MM.1S (cell line): Measurements from ENCODE around the gene DCHS1.

Experiments
- DNase-seq: peaks from one replicate; pipeline ENCODE4 v3.0.0-alpha.2; 2015
- H2AFZ ChIP-seq: fragments of 300-600 bp; sonication (generic); 2 replicates; pipeline ENCODE4 v1.6.0; 2016; ENCODE audit warnings: antibody characterized with exemption, low read length
- H3F3A ChIP-seq: fragments of 300-600 bp; sonication (generic); 2 replicates; pipeline ENCODE4 v1.6.1; 2016; ENCODE audit warnings: mild to moderate bottlenecking, antibody characterized with exemption, low read length, moderate library complexity, mixed read lengths; ENCODE audit not compliant: insufficient read depth
- H3K27ac ChIP-seq: fragments of 300-600 bp; sonication (generic); 2 replicates; pipeline ENCODE4 v1.5.1; 2016; ENCODE audit warnings: mild to moderate bottlenecking, low read length
- H3K27me3 ChIP-seq: fragments of 300-600 bp; sonication (generic); replicated peaks from 2 replicates; pipeline ENCODE4 v1.6.0; 2016; ENCODE audit warnings: low read length; ENCODE audit not compliant: insufficient read depth
- H3K36me3 ChIP-seq: fragments of 300-600 bp; sonication (generic); replicated peaks from 2 replicates; pipeline ENCODE4 v1.6.1; 2016; ENCODE audit warnings: mild to moderate bottlenecking, low read length, mixed read lengths; ENCODE audit not compliant: insufficient read depth
- H3K4me1 ChIP-seq: fragments of 300-600 bp; sonication (generic); 2 replicates; pipeline ENCODE4 v1.6.1; 2016; ENCODE audit warnings: low read length, mixed read lengths
- H3K4me2 ChIP-seq: fragments of 300-600 bp; sonication (generic); 2 replicates; pipeline ENCODE4 v1.6.0; 2016; ENCODE audit warnings: low read depth, low read length
- H3K4me3 ChIP-seq: fragments of 300-600 bp; sonication (generic); 2 replicates; pipeline ENCODE4 v1.5.1; 2016; ENCODE audit warnings: low read length, mixed read lengths
- H3K79me2 ChIP-seq: fragments of 300-600 bp; sonication (generic); 2 replicates; pipeline ENCODE4 v1.6.1; 2016; ENCODE audit warnings: mixed run types, low read length, mixed read lengths
- H3K9ac ChIP-seq: fragments of 300-600 bp; sonication (generic); 2 replicates; pipeline ENCODE4 v1.6.1; 2016; ENCODE audit warnings: low read length, mixed read lengths
- H3K9me2 ChIP-seq: fragments of 300-600 bp; sonication (generic); replicated peaks from 2 replicates; pipeline ENCODE4 v1.6.1; 2016; ENCODE audit warnings: mild to moderate bottlenecking, low read length, mixed read lengths; ENCODE audit not compliant: insufficient read depth
- H3K9me3 ChIP-seq: fragments of 300-600 bp; sonication (generic); replicated peaks from 2 replicates; pipeline ENCODE4 v1.6.1; 2016; ENCODE audit warnings: mild to moderate bottlenecking, low read length, mixed read lengths; ENCODE audit not compliant: insufficient read depth
- H4K20me1 ChIP-seq: fragments of 300-600 bp; sonication (generic); 2 replicates; pipeline ENCODE4 v1.6.1; 2016; ENCODE audit warnings: mild to moderate bottlenecking, low read length, moderate library complexity, mixed read lengths; ENCODE audit not compliant: insufficient read depth
- EZH2 ChIP-seq: fragments of 300-600 bp; sonication (generic); optimal IDR thresholded peaks from 2 replicates; pipeline ENCODE3; 2017; ENCODE audit warnings: low read depth, mild to moderate bottlenecking, antibody characterized with exemption, low read length, mixed read lengths
- EZH2phosphoT487 ChIP-seq: fragments of 300-600 bp; sonication (generic); IDR thresholded peaks from 2 replicates; pipeline ENCODE4 v1.6.1; 2018; ENCODE audit warnings: antibody characterized with exemption, low read length
- TF ChIP-seq, protein P1 (sequence below): fragments of 300-600 bp; sonication (generic); IDR thresholded peaks from 2 replicates; pipeline ENCODE4 v1.5.1; 2016; ENCODE audit warnings: antibody characterized with exemption, low read length, mixed read lengths

The DCHS1 gene

DNA sequence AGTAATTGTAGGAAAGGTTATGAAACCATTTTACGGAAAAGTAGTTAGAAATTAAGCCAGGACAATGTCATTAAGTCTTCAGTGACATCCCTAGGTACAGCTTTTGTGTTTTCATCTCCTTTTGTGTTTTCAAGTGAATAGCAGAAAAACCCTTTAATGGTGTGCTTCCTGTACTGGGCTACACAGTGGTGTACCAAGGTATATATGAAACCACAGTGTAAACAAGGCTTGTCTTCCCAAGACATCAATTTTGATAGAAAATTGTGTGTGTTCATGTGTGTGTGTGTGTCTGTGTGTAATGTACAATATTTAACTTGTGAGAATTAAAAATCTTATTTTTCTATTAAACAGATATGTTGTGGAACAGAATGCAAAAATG is 18.6 kb upstream of the DCHS1 start:
- Histone ChIP-seq H3K9me3 (no peaks in the 10 kb centered on the region), H3K9ac (no peak overlapping the region), H3K4me2 (no peak overlapping the region), H3K9me2 (no peaks in the 10 kb centered on the region), H3K4me1 (no peaks in the 10 kb centered on the region), H3K27me3 (no peaks in the 10 kb centered on the region), H3F3A (no peaks in the 10 kb centered on the region), H4K20me1 (no peaks in the 10 kb centered on the region), H3K79me2 (no peaks in the 10 kb centered on the region), H3K4me3 (no peak overlapping the region), H3K36me3 (no peaks in the 10 kb centered on the region), H2AFZ (no peak overlapping the region), H3K27ac (no peak overlapping the region)
- no peak for TF ChIP-seq EZH2
- no peak for DNase-seq

DNA sequence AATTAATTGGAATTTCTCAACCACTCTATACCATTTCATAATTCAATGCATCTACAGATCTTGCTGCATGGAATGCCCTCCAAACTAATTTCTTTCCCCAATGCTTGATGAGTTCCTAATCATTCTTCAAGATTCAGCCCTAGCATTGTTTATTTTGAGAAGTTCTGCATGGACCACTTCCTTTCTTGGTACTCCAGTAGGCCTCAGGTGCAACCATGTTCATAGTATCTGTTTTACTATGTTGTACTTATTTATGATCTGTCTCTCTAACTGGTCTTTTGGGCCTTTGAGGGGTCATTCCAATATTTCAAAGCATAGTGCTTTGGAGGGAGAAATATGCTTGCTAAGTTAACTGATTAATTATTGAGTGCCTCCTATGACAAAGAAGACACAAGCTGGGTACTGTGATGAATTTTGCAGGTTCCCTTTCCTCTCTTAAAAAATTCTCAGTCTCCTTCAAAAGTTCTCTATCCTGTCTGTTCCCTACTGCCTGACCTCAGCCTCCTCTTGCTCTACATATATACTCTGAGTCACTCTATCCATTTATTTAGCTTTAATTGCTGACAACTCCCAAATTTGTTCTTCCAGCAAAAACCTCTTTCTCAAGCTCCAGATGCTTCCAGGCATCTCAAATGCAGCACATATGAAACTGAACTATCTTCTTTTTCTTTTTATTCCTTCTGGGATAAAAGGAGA is 18.1 kb upstream of the DCHS1 start:
- Histone ChIP-seq H3K27me3 (no peaks in the 10 kb centered on the region), H3K9me3 (no peaks in the 10 kb centered on the region), H3K4me1 (no peaks in the 10 kb centered on the region), H3K4me2 (no peak overlapping the region), H3K27ac (no peak overlapping the region), H2AFZ (no peak overlapping the region), H3K36me3 (no peaks in the 10 kb centered on the region), H3K9ac (no peak overlapping the region), H3K9me2 (no peaks in the 10 kb centered on the region), H4K20me1 (no peaks in the 10 kb centered on the region), H3K79me2 (no peaks in the 10 kb centered on the region), H3K4me3 (no peak overlapping the region), H3F3A (no peaks in the 10 kb centered on the region)
- TF ChIP-seq EZH2 (no peak), EZH2phosphoT487 (no peak)
- TF ChIP-seq, protein P1, sequence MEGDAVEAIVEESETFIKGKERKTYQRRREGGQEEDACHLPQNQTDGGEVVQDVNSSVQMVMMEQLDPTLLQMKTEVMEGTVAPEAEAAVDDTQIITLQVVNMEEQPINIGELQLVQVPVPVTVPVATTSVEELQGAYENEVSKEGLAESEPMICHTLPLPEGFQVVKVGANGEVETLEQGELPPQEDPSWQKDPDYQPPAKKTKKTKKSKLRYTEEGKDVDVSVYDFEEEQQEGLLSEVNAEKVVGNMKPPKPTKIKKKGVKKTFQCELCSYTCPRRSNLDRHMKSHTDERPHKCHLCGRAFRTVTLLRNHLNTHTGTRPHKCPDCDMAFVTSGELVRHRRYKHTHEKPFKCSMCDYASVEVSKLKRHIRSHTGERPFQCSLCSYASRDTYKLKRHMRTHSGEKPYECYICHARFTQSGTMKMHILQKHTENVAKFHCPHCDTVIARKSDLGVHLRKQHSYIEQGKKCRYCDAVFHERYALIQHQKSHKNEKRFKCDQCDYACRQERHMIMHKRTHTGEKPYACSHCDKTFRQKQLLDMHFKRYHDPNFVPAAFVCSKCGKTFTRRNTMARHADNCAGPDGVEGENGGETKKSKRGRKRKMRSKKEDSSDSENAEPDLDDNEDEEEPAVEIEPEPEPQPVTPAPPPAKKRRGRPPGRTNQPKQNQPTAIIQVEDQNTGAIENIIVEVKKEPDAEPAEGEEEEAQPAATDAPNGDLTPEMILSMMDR: no peak
- no peak for DNase-seq

DNA sequence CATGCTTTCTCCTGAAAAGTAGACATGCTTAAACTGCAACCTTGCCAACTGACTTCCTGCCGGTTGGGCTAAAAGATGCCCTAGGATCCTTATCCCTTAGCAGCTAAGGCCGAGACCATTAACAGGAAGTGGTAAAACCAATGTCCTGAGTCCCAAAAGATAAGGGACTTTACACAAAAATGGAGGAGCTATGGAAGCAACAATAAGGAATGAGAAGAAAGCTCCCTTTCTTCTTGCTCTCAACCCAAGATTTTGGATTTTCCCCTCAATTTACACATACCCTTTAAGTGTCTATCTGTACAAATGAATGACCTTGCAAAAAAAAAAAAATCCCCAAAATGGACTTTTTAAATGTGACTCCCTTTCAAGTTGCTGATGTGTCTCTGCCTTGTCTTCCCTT is 16.4 kb upstream of the DCHS1 start:
- H3K4me3 ChIP-seq: no peak overlapping the region
- H3K4me1 ChIP-seq: no peaks in the 10 kb centered on the region
- H3K9ac ChIP-seq: no peak overlapping the region
- no peak overlapping the region for H2AFZ ChIP-seq
- no peaks in the 10 kb centered on the region for H3F3A ChIP-seq
- H3K36me3 ChIP-seq: no peaks in the 10 kb centered on the region
- no peaks in the 10 kb centered on the region for H3K27me3 ChIP-seq
- H4K20me1 ChIP-seq: no peaks in the 10 kb centered on the region
- no peaks in the 10 kb centered on the region for H3K9me3 ChIP-seq
- H3K4me2 ChIP-seq: no peak overlapping the region
- no peak for DNase-seq
- no peaks in the 10 kb centered on the region for H3K79me2 ChIP-seq
- H3K27ac ChIP-seq: no peak overlapping the region
- H3K9me2 ChIP-seq: no peaks in the 10 kb centered on the region
- TF ChIP-seq EZH2phosphoT487 (no peak), EZH2 (no peak)
- TF ChIP-seq, protein P1: no peak

DNA sequence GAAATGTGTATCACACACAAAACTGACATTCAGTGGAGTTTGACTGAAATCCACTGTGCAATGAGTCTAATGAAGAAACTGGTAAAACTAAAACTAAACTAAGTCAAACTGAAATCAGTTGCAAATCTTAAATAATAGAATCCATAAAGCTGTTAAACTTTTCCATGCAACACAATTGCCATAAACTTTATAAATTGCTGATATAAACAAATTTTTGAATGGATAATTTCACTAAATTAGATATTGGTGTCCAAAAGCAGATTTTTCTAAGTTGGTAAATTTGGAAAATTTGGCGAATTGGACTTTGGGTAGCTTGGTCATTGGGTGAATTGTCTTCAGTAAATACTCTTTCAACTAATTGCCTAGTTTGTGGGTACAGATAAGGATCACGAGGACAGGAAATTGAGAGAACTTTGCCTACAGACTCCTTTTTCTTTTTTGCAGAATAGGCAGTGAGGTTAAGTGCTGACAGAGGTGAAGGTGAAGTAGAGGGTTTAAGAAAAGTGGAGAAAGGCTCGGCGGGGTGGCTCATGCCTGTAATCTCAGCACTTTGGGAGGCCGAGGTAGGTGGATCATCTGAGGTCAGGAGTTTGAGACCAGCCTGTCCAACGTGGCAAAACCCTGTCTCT is 14.7 kb upstream of the DCHS1 start:
- DNase-seq: no peak

More for the DNA sequence above, 14.7 kb upstream of the DCHS1 start:
- Histone ChIP-seq H3K4me3 (no peak overlapping the region), H3K4me2 (no peak overlapping the region), H2AFZ (no peak overlapping the region), H3F3A (no peaks in the 10 kb centered on the region), H4K20me1 (no peaks in the 10 kb centered on the region), H3K9ac (no peak overlapping the region), H3K9me2 (no peaks in the 10 kb centered on the region), H3K36me3 (no peaks in the 10 kb centered on the region), H3K4me1 (no peaks in the 10 kb centered on the region), H3K27ac (no peak overlapping the region), H3K79me2 (no peaks in the 10 kb centered on the region), H3K9me3 (no peaks in the 10 kb centered on the region), H3K27me3 (no peaks in the 10 kb centered on the region)
- no peak for TF ChIP-seq EZH2phosphoT487
